ENCODE measurements around the gene TTC9C.

DNA sequence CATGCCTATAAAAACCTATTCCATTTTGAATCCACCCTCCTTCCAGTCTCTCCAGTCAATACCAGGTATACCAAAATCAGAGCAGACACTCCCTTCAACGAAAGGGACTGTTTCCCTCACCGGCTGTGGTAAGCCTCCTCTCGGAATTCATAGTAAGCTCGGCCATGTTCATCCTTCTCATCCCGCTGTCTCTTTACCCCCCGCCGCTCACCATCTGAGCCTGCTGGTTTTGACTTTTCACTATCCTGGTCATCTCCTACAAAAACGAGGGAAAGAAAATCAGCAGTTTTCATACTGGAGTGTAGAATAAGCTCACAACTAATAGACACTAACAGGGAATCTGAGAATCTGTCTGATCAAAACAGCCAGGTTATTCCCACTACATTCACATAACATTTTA, 4.1 kb upstream of the TTC9C start:
- TF ChIP-seq, protein P1, sequence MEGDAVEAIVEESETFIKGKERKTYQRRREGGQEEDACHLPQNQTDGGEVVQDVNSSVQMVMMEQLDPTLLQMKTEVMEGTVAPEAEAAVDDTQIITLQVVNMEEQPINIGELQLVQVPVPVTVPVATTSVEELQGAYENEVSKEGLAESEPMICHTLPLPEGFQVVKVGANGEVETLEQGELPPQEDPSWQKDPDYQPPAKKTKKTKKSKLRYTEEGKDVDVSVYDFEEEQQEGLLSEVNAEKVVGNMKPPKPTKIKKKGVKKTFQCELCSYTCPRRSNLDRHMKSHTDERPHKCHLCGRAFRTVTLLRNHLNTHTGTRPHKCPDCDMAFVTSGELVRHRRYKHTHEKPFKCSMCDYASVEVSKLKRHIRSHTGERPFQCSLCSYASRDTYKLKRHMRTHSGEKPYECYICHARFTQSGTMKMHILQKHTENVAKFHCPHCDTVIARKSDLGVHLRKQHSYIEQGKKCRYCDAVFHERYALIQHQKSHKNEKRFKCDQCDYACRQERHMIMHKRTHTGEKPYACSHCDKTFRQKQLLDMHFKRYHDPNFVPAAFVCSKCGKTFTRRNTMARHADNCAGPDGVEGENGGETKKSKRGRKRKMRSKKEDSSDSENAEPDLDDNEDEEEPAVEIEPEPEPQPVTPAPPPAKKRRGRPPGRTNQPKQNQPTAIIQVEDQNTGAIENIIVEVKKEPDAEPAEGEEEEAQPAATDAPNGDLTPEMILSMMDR (CRISPR knock-in tag; IDR thresholded peaks at IDR 0.05): no peak
- TF ChIP-seq ZEB1 (IDR thresholded peaks at IDR 0.05; ENCODE audit: insufficient replicate concordance, low read depth) (no peak), RAD21 (CRISPR knock-in tag; IDR thresholded peaks at IDR 0.05) (no peak), SIN3A (IDR thresholded peaks at IDR 0.05; ENCODE audit: borderline replicate concordance, low read depth, low read length) (no peak), ZNF282 (IDR thresholded peaks at IDR 0.05; ENCODE audit: partially characterized antibody) (no peak), ZNF333 (CRISPR knock-in tag; IDR thresholded peaks at IDR 0.05; ENCODE audit: borderline replicate concordance) (no peak), ZNF766 (CRISPR knock-in tag; IDR thresholded peaks at IDR 0.05; ENCODE audit: borderline replicate concordance) (no peak)
